Thoracic aorta (tissue), 2 donors: ENCODE results near the gene KRABD2.

Experiments used
- ATAC-seq: fragments of 150-250 bp; one replicate; pipeline ENCODE4 v1.8.0; 2017; ENCODE audit warnings: low read depth; ENCODE audit not compliant: insufficient number of reproducible peaks, low FRiP score
- DNase-seq: peaks from one replicate; pipeline ENCODE4 v3.0.0-alpha.2; 2020; ENCODE audit warnings: low spot score
- H3K27ac ChIP-seq, 2 donors: fragments of 200-600 bp; sonication (generic); 1 replicate in 1 of 2; 2 replicates in 1 of 2; pipeline ENCODE4 v1.5.1; 2016; ENCODE audit warnings: mild to moderate bottlenecking in 2 of 2, moderate library complexity in 2 of 2
- H3K27me3 ChIP-seq: fragments of 200-600 bp; sonication (generic); replicated peaks from 2 replicates; pipeline ENCODE4 v1.6.0; 2016; ENCODE audit warnings: mild to moderate bottlenecking; ENCODE audit not compliant: insufficient read depth
- H3K36me3 ChIP-seq: fragments of 200-600 bp; sonication (generic); one replicate; pipeline ENCODE4 v1.5.1; 2016
- H3K4me1 ChIP-seq, 2 donors: fragments of 200-600 bp; sonication (generic); 1 replicate in 1 of 2; 2 replicates in 1 of 2; pipeline versions ENCODE4 v1.5.1 to v1.6.0; 2016; ENCODE audit warnings: low read depth in 2 of 2, mild to moderate bottlenecking in 1 of 2; ENCODE audit not compliant: control insufficient read depth in 1 of 2
- H3K4me3 ChIP-seq: fragments of 200-600 bp; sonication (generic); 2 replicates; pipeline ENCODE4 v1.5.1; 2016; ENCODE audit warnings: mild to moderate bottlenecking
- H3K9me3 ChIP-seq: fragments of 200-600 bp; sonication (generic); 2 replicates; pipeline ENCODE4 v1.5.1; 2016
- CTCF ChIP-seq: fragments of 200-600 bp; sonication (generic); IDR thresholded peaks from one replicate; pipeline ENCODE4 v1.5.1; 2019; ENCODE audit warnings: antibody characterized with exemption

Gene KRABD2

GRCh38 chr17:8339540-8339939 is 37.0 kb downstream of the KRABD2 start, which contains the start of gene ODF4:
ODF4 (plus strand) TSS chr17:8339840; CDS start chr17:8340052, 212 bp downstream.
- DNase-seq (no peak), ATAC-seq (no peak)
- no peak for TF ChIP-seq CTCF
- Histone ChIP-seq H3K27ac (no peak within 1 kb of the TSS), H3K4me1 (no peaks in the 10 kb centered on the region), H3K36me3 (no peaks in the 10 kb centered on the region), H3K9me3 (no peaks in the 10 kb centered on the region), H3K4me3 (peak within 1 kb of the TSS; percentile 37), H3K27me3 (no peaks in the 10 kb centered on the region)

- H3K27ac ChIP-seq = no peak overlapping the region
- no peak for TF ChIP-seq CTCF
- H3K36me3 ChIP-seq = no peaks in the 10 kb centered on the region
- ATAC-seq (no peak), DNase-seq (no peak)
- H3K27me3 ChIP-seq = no peaks in the 10 kb centered on the region
- no peaks in the 10 kb centered on the region for H3K4me1 ChIP-seq
- H3K9me3 ChIP-seq = no peaks in the 10 kb centered on the region
- peak overlapping the region; percentile 37 for H3K4me3 ChIP-seq
Measured at GRCh38 chr17:8338753-8339140, 37.8 kb downstream of the KRABD2 start.

GRCh38 chr17:8337802-8338752 is 38.4 kb downstream of the KRABD2 start:
- no peak for ATAC-seq

GRCh38 chr17:8333281-8333680 is 43.2 kb downstream of the KRABD2 start:
- DNase-seq (no peak), ATAC-seq (no peak)
- Histone ChIP-seq H3K4me3 (no peak overlapping the region), H3K9me3 (no peaks in the 10 kb centered on the region), H3K27me3 (no peaks in the 10 kb centered on the region), H3K27ac (no peak overlapping the region), H3K4me1 (no peaks in the 10 kb centered on the region), H3K36me3 (no peaks in the 10 kb centered on the region)
- TF ChIP-seq CTCF = no peak

More at GRCh38 chr17:8337802-8338752, 38.4 kb downstream of the KRABD2 start:
- Histone ChIP-seq H3K27me3 (no peaks in the 10 kb centered on the region), H3K9me3 (no peaks in the 10 kb centered on the region), H3K4me3 (peak overlapping the region; percentile 37), H3K36me3 (no peaks in the 10 kb centered on the region), H3K4me1 (no peaks in the 10 kb centered on the region), H3K27ac (no peak overlapping the region)
- TF ChIP-seq CTCF = no peak
- no peak for DNase-seq

GRCh38 chr17:8332688-8333087 is 43.8 kb downstream of the KRABD2 start:
- TF ChIP-seq CTCF = no peak
- H3K36me3 ChIP-seq = no peaks in the 10 kb centered on the region
- H3K27ac ChIP-seq = no peak overlapping the region
- DNase-seq = no peak
- no peaks in the 10 kb centered on the region for H3K4me1 ChIP-seq
- H3K27me3 ChIP-seq = no peaks in the 10 kb centered on the region
- no peak for ATAC-seq
- H3K4me3 ChIP-seq = no peak overlapping the region
- no peaks in the 10 kb centered on the region for H3K9me3 ChIP-seq
